Left ventricle myocardium inferior (tissue), 1 donor: Measurements from ENCODE around the gene TMEM242. TPM values are rescaled to one million over a fixed set of nuclear protein-coding genes. Genes with fewer than 3 reads are reported as not detected.

Experiments used
- DNase-seq: peaks from one replicate; pipeline ENCODE4 v3.0.0-alpha.2; 2020
- H3K27ac ChIP-seq: fragments of 200-600 bp; replicated peaks from 2 replicates; pipeline ENCODE4 v1.8.0; 2021
- H3K27me3 ChIP-seq: fragments of 200-600 bp; 2 replicates; pipeline ENCODE4 v1.8.0; 2021; ENCODE audit warnings: low read depth
- H3K36me3 ChIP-seq: fragments of 200-600 bp; 2 replicates; pipeline ENCODE4 v1.8.0; 2021
- H3K4me1 ChIP-seq: fragments of 200-600 bp; 2 replicates; pipeline ENCODE4 v1.8.0; 2021
- H3K4me3 ChIP-seq: fragments of 200-600 bp; 2 replicates; pipeline ENCODE4 v1.8.0; 2021; ENCODE audit warnings: mild to moderate bottlenecking, moderate library complexity
- H3K9me3 ChIP-seq: fragments of 200-600 bp; replicated peaks from 2 replicates; pipeline ENCODE4 v1.8.0; 2021
- intact Hi-C: fragments of 100-400 bp; cut with micrococcal nuclease; formaldehyde crosslinking; loops from one replicate; pipeline ENCODE4 v1.11.0; 2022
- total RNA-seq: library from RNA; stranded (reverse); fragmentation: NEBNext Ultra II Directional; extraction: Animal tissue kit (Norgen Biotek cat#: 25700); gene quantifications from one replicate; pipeline ENCODE4 v1.2.1, GENCODE V29; 2021
- TF ChIP-seq, protein P1 (sequence below): fragments of 200-600 bp; IDR thresholded peaks from 2 replicates; pipeline ENCODE4 v1.8.0; 2021; ENCODE audit warnings: antibody characterized with exemption, mild to moderate bottlenecking, borderline replicate concordance
- donor health status: DM: no; HTN: yes; CAD: no; lungs with severe emphysema.

Gene TMEM242
- total RNA-seq, 1 donor from 2014 or later: 19.8 TPM

DNA sequence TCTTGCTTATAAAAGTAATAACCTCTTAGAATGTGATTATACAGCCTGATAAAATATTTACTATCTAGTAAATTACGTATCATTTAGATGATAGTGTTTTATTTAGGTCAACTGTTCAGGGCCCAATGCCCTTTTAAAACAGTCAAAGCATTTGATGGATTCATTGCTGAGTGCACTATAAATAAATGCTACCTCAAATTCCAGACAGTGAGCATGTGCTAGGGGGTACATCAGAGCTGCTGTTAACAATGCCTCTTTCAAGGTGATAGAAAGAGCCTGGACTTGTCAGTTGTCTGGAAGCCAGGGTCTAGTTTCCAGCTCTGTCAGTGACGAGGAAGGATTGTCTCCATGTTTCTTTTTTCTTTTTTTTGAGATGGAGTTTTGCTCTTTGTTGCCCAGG is 7.5 kb upstream of the TMEM242 start:
- peak overlapping the region; percentile 97 for H3K27ac ChIP-seq
- no peak for DNase-seq
- TF ChIP-seq, protein P1, sequence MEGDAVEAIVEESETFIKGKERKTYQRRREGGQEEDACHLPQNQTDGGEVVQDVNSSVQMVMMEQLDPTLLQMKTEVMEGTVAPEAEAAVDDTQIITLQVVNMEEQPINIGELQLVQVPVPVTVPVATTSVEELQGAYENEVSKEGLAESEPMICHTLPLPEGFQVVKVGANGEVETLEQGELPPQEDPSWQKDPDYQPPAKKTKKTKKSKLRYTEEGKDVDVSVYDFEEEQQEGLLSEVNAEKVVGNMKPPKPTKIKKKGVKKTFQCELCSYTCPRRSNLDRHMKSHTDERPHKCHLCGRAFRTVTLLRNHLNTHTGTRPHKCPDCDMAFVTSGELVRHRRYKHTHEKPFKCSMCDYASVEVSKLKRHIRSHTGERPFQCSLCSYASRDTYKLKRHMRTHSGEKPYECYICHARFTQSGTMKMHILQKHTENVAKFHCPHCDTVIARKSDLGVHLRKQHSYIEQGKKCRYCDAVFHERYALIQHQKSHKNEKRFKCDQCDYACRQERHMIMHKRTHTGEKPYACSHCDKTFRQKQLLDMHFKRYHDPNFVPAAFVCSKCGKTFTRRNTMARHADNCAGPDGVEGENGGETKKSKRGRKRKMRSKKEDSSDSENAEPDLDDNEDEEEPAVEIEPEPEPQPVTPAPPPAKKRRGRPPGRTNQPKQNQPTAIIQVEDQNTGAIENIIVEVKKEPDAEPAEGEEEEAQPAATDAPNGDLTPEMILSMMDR: no peak
- H3K9me3 ChIP-seq: no peaks in the 10 kb centered on the region
- H3K36me3 ChIP-seq: no peaks in the 10 kb centered on the region
- intact Hi-C loops: no loop called here
- H3K4me3 ChIP-seq: no peak overlapping the region
- H3K27me3 ChIP-seq: no peaks in the 10 kb centered on the region
- H3K4me1 ChIP-seq: peaks cover 51% of the 10 kb centered on the region

DNA sequence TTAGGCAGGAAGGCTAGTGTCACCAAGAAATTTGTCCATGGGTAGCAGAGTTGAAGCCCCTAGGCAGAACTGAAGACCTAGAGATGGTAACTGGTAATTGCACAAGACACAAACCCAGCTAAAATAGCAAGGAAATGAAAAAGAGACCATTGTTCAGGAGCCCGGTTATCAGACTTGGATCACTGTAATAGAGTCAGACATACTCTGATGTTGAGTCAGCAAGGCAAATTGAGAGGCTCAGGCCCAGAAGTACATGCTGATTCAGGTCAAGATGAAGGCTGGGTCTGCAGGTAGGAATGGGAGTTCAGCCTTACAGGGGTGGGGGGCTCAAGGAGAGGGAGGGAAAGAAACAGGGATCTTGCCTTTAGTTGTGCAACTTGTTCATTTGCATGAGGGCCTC is 6.5 kb upstream of the TMEM242 start:
- Histone ChIP-seq H3K4me3 (no peak overlapping the region), H3K27me3 (no peaks in the 10 kb centered on the region), H3K36me3 (no peaks in the 10 kb centered on the region), H3K9me3 (no peaks in the 10 kb centered on the region), H3K4me1 (peaks cover 60% of the 10 kb centered on the region), H3K27ac (peak overlapping the region; percentile 97)
- TF ChIP-seq, protein P1: no peak
- no peak for DNase-seq
- intact Hi-C loops: loop anchor here (10.0 kb wide), 1 partner anchor 45 kb away; no protein-coding TSS in a partner anchor

DNA sequence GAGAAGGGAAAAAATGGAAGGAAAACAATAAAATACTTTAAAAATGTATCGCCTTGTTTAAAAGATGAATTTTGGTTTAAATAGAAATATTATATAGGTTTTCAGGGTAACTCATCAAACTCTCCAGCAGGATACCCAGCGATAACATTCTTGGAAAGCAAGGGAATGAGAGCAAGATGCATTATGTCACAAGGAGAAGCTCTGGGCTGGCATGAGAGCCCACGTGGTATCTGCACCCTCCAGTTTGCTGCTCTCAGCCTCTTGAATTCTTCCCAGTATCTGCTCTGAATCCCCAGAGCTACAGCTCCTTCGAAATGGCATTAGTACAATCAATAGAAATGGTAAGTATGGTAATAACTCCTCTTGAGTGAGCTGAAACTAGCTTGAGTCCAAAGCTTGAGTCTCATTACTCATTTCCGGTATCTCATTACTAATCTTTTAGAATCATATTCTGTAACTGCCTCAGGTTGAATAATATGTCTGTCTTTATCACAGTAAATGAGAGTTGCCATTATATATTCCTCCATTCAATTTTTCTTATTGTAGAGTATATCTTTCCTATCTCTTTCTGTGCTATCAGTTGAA is 4.9 kb upstream of the TMEM242 start:
- intact Hi-C loops: loop anchor here (10.0 kb wide), 1 partner anchor 47 kb away; no protein-coding TSS in a partner anchor
- Histone ChIP-seq H3K36me3 (no peaks in the 10 kb centered on the region), H3K27me3 (no peaks in the 10 kb centered on the region), H3K4me1 (peaks cover 68% of the 10 kb centered on the region), H3K4me3 (peak overlapping the region; percentile 27), H3K27ac (peak overlapping the region; percentile 97), H3K9me3 (no peaks in the 10 kb centered on the region)
- TF ChIP-seq, protein P1: no peak
- DNase-seq: no peak

DNA sequence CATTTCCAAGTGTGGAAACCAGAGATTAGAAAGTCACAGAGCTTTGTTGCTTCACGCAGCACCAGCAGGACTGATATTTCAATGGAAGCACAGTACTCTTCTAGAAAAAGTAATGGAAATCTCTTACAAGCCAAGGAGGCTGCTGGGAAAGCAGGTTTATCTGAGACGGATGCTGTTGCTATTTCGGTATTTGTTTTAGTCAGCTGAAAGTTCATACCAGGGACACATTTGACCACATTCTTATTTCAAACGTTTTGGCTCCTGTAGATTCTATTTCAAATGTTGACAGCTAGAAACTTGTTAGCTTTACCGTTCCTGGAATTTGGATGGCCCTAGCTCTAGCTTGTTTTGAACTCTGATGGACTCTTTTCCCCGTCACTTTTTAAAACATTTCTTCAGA is 3.7 kb upstream of the TMEM242 start:
- TF ChIP-seq, protein P1: no peak
- H3K9me3 ChIP-seq: no peaks in the 10 kb centered on the region
- DNase-seq: no peak
- H3K27ac ChIP-seq: peak overlapping the region; percentile 97
- intact Hi-C loops: loop anchor here (10.0 kb wide), 1 partner anchor 48 kb away; no protein-coding TSS in a partner anchor
- H3K27me3 ChIP-seq: no peaks in the 10 kb centered on the region
- peaks cover 5% of the 10 kb centered on the region for H3K36me3 ChIP-seq
- peaks cover 80% of the 10 kb centered on the region for H3K4me1 ChIP-seq
- no peak overlapping the region for H3K4me3 ChIP-seq

DNA sequence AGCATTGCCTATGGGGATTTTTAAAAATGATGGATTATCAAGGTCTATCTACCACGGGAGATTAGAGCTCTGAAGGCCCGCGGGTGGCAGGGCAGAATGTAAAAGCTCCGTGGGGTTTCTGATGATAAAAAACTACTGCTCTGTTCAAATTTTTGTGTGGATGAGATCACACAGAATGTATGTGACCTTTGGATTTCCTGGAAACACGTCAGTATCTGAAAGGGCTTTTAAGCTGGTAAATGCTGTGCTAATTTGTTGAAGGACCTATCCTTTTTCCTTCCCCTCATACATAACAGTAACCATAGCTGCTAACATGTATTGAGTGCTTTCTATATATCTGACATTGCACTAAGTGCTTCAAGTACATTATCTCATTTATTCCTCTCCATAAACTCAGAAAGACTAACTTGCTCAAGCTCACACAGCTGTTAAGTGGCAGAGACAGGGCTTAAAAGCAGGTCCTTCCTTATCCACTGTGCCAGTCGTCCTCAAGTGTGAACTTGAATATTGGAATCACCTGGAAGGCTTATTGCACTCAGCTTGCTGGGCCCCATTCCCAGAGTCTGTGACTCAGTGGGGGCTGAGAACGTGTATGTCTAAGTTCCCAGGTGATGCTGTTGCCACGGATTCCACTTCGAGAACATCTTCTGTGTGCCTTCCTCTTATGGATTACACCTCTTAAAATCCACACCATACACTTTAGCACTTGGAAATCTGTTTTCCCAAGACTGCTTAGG is 1.9 kb upstream of the TMEM242 start:
- intact Hi-C loops: loop anchor here (10.0 kb wide), 1 partner anchor 50 kb away; no protein-coding TSS in a partner anchor
- Histone ChIP-seq H3K4me1 (peaks cover 80% of the 10 kb centered on the region), H3K27ac (peak overlapping the region; percentile 97), H3K36me3 (peaks cover 15% of the 10 kb centered on the region), H3K9me3 (no peaks in the 10 kb centered on the region), H3K27me3 (no peaks in the 10 kb centered on the region), H3K4me3 (no peak overlapping the region)
- DNase-seq: no peak
- TF ChIP-seq, protein P1: no peak
